HepG2 (cell line): ENCODE measurements around the gene ADAM22. TPM values are rescaled to one million over a fixed set of nuclear protein-coding genes. Genes with fewer than 3 reads are reported as not detected.

Experiments
- CENPT ChIP-seq: sonication (generic); formaldehyde crosslinking; IDR thresholded peaks from 2 replicates; pipeline ENCODE4 v1.8.0; 2022; ENCODE audit warnings: low read depth, mild to moderate bottlenecking, moderate library complexity, missing genetic modification reagents
- KLF12 ChIP-seq: sonication (generic); formaldehyde crosslinking; IDR thresholded peaks from 2 replicates; pipeline ENCODE4 v1.4.0; 2020; ENCODE audit warnings: missing genetic modification reagents, borderline replicate concordance
- PHB2 ChIP-seq: fragments of 450-650 bp; IDR thresholded peaks from 2 replicates; pipeline ENCODE4 v1.6.1; 2018; ENCODE audit not compliant: partially characterized antibody
- TCF7 ChIP-seq: sonication (generic); IDR thresholded peaks from 2 replicates; pipeline ENCODE4 v1.6.1; 2016; ENCODE audit warnings: antibody characterized with exemption, low read depth
- ZZZ3 ChIP-seq: sonication (generic); formaldehyde crosslinking; IDR thresholded peaks from 2 replicates; pipeline ENCODE4 v1.4.0; 2020; ENCODE audit warnings: missing genetic modification reagents, mild to moderate bottlenecking, borderline replicate concordance
- polyA plus RNA-seq, 8 experiments: library from polyadenylated mRNA; depleted of rRNA in 3 of 8; stranded (reverse) in 7 of 8; unstranded in 1 of 8; fragments of >200 nt; fragmentation: Illumina TruSeq in 4 of 8; extraction: Trizol in 4 of 8; gene quantifications; 2 replicates each; pipeline versions ENCODE4 v1.2.1 to v1.2.3, GENCODE V29; 2011 to 2016; ENCODE audit warnings: low read depth in 4 of 8, missing spikeins in 1 of 8, mixed read lengths in 1 of 8; ENCODE audit not compliant: insufficient read depth in 1 of 8
- total RNA-seq, 5 experiments: library from RNA; depleted of rRNA; stranded (reverse); fragments of >200 nt; fragmentation: Illumina TruSeq; extraction: Trizol; gene quantifications; 2 replicates each; pipeline ENCODE4 v1.2.3, GENCODE V29; 2016; ENCODE audit warnings: low read depth in 1 of 5
- TF ChIP-seq, protein P1 (sequence below), 2 experiments: sonication (generic) in 1 of 2; formaldehyde crosslinking in 1 of 2; IDR thresholded peaks; 2 replicates each; pipeline versions ENCODE4 v1.6.1 to v1.9.0; 2014 to 2022; ENCODE audit warnings: antibody characterized with exemption in 1 of 2, borderline replicate concordance in 1 of 2, inconsistent platforms in 1 of 2, low read depth in 1 of 2, missing genetic modification reagents in 1 of 2
- TF ChIP-seq, protein P2 (sequence below), 2 experiments: fragments of 450-650 bp in 1 of 2; sonication (generic) in 1 of 2; formaldehyde crosslinking in 1 of 2; IDR thresholded peaks; 2 replicates each; pipeline versions ENCODE4 v1.6.1 to v1.8.0; 2016 to 2022; ENCODE audit warnings: antibody characterized with exemption in 1 of 2, mild to moderate bottlenecking in 1 of 2, missing genetic modification reagents in 1 of 2
- TF ChIP-seq, protein P3 (sequence below): sonication (generic); formaldehyde crosslinking; IDR thresholded peaks from 2 replicates; pipeline ENCODE4 v1.9.0; 2021; ENCODE audit warnings: missing genetic modification reagents, borderline replicate concordance
- TF ChIP-seq, protein P4 (sequence below): sonication (generic); formaldehyde crosslinking; IDR thresholded peaks from 2 replicates; pipeline ENCODE4 v1.4.0; 2020; ENCODE audit warnings: mild to moderate bottlenecking, missing genetic modification reagents
- TF ChIP-seq, protein P5 (sequence below): sonication (generic); formaldehyde crosslinking; IDR thresholded peaks from 2 replicates; pipeline ENCODE4 v1.5.1; 2020; ENCODE audit warnings: mild to moderate bottlenecking, missing genetic modification reagents, borderline replicate concordance

ADAM22 gene
- total and polyA plus RNA-seq, 2 of the 13 experiments (the other 11 are each of a cell fraction or from before 2014, with no cell fraction given) = 1.9 to 6.7 TPM

DNA sequence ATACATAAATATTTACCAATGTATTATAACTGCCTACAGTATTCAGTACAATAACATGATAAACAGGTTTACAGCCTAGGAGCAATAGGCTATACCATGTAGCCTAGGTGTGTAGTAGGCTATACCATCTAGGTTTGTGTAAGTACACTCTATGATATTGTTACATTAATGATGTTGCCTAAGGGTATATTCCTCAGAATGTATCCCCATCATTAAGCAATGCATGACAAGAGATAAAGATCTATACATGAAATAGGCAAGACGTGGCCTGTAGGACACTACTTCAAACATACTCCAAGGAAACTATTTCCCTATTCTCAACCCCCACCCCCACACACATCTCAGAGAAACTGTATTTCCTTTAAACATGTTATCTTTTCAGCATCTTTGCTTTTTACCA is 15.3 kb upstream of the ADAM22 start (continued):
- TF ChIP-seq, protein P1, sequence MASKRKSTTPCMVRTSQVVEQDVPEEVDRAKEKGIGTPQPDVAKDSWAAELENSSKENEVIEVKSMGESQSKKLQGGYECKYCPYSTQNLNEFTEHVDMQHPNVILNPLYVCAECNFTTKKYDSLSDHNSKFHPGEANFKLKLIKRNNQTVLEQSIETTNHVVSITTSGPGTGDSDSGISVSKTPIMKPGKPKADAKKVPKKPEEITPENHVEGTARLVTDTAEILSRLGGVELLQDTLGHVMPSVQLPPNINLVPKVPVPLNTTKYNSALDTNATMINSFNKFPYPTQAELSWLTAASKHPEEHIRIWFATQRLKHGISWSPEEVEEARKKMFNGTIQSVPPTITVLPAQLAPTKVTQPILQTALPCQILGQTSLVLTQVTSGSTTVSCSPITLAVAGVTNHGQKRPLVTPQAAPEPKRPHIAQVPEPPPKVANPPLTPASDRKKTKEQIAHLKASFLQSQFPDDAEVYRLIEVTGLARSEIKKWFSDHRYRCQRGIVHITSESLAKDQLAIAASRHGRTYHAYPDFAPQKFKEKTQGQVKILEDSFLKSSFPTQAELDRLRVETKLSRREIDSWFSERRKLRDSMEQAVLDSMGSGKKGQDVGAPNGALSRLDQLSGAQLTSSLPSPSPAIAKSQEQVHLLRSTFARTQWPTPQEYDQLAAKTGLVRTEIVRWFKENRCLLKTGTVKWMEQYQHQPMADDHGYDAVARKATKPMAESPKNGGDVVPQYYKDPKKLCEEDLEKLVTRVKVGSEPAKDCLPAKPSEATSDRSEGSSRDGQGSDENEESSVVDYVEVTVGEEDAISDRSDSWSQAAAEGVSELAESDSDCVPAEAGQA (IDR thresholded peaks at IDR 0.05; ENCODE audit: low read depth) = no peak
- TF ChIP-seq, protein P1 (CRISPR knock-in tag; IDR thresholded peaks at IDR 0.05; ENCODE audit: borderline replicate concordance) = no peak
- no peak for TF ChIP-seq ZZZ3 (CRISPR knock-in tag)
- TF ChIP-seq KLF12 (CRISPR knock-in tag) = no peak
- TF ChIP-seq TCF7 = no peak
- TF ChIP-seq, protein P2, sequence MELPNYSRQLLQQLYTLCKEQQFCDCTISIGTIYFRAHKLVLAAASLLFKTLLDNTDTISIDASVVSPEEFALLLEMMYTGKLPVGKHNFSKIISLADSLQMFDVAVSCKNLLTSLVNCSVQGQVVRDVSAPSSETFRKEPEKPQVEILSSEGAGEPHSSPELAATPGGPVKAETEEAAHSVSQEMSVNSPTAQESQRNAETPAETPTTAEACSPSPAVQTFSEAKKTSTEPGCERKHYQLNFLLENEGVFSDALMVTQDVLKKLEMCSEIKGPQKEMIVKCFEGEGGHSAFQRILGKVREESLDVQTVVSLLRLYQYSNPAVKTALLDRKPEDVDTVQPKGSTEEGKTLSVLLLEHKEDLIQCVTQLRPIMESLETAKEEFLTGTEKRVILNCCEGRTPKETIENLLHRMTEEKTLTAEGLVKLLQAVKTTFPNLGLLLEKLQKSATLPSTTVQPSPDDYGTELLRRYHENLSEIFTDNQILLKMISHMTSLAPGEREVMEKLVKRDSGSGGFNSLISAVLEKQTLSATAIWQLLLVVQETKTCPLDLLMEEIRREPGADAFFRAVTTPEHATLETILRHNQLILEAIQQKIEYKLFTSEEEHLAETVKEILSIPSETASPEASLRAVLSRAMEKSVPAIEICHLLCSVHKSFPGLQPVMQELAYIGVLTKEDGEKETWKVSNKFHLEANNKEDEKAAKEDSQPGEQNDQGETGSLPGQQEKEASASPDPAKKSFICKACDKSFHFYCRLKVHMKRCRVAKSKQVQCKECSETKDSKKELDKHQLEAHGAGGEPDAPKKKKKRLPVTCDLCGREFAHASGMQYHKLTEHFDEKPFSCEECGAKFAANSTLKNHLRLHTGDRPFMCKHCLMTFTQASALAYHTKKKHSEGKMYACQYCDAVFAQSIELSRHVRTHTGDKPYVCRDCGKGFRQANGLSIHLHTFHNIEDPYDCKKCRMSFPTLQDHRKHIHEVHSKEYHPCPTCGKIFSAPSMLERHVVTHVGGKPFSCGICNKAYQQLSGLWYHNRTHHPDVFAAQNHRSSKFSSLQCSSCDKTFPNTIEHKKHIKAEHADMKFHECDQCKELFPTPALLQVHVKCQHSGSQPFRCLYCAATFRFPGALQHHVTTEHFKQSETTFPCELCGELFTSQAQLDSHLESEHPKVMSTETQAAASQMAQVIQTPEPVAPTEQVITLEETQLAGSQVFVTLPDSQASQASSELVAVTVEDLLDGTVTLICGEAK (IDR thresholded peaks at IDR 0.05) = no peak
- TF ChIP-seq, protein P2 (CRISPR knock-in tag; IDR thresholded peaks at IDR 0.05) = no peak
- no peak for TF ChIP-seq CENPT (CRISPR knock-in tag)
- TF ChIP-seq, protein P3, sequence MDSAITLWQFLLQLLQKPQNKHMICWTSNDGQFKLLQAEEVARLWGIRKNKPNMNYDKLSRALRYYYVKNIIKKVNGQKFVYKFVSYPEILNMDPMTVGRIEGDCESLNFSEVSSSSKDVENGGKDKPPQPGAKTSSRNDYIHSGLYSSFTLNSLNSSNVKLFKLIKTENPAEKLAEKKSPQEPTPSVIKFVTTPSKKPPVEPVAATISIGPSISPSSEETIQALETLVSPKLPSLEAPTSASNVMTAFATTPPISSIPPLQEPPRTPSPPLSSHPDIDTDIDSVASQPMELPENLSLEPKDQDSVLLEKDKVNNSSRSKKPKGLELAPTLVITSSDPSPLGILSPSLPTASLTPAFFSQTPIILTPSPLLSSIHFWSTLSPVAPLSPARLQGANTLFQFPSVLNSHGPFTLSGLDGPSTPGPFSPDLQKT (CRISPR knock-in tag) = no peak
- TF ChIP-seq PHB2 = no peak
- TF ChIP-seq, protein P4, sequence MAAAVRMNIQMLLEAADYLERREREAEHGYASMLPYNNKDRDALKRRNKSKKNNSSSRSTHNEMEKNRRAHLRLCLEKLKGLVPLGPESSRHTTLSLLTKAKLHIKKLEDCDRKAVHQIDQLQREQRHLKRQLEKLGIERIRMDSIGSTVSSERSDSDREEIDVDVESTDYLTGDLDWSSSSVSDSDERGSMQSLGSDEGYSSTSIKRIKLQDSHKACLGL = no peak
- TF ChIP-seq, protein P5, sequence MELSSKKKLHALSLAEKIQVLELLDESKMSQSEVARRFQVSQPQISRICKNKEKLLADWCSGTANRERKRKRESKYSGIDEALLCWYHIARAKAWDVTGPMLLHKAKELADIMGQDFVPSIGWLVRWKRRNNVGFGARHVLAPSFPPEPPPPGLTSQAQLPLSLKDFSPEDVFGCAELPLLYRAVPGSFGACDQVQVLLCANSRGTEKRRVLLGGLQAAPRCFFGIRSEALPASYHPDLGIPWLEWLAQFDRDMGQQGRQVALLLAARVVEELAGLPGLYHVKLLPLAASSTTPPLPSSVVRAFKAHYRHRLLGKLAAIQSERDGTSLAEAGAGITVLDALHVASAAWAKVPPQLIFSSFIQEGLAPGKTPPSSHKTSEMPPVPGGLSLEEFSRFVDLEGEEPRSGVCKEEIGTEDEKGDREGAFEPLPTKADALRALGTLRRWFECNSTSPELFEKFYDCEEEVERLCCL = no peak
